Retinal pigment epithelial cell (primary cell): ENCODE data around the gene TMPRSS2.

Experiments used
- DNase-seq: peaks from one replicate; pipeline ENCODE4 v3.0.0-alpha.2; 2010; ENCODE audit warnings: low read depth
- H3K4me3 ChIP-seq: 2 replicates; pipeline ENCODE4 v1.5.1; 2011; ENCODE audit warnings: mild to moderate bottlenecking, low read length, control low read depth, moderate library complexity
- CTCF ChIP-seq: conservative IDR thresholded peaks from 2 replicates; pipeline ENCODE4 v1.5.1; 2011; ENCODE audit warnings: low read depth, low read length, control low read depth, inconsistent platforms

TMPRSS2 gene

GRCh38 chr21:41465176-41465781 is 42.7 kb downstream of the TMPRSS2 start:
- TF ChIP-seq CTCF = no peak
- H3K4me3 ChIP-seq = no peak overlapping the region
- DNase-seq = no peak

- no peak for DNase-seq
- H3K4me3 ChIP-seq = no peak overlapping the region
- TF ChIP-seq CTCF = peak; percentile 92
Measured at GRCh38 chr21:41460578-41461527, 47.1 kb downstream of the TMPRSS2 start.

GRCh38 chr21:41459884-41460534 is 47.9 kb downstream of the TMPRSS2 start:
- DNase-seq = no peak
- no peak overlapping the region for H3K4me3 ChIP-seq
- TF ChIP-seq CTCF = no peak

GRCh38 chr21:41458559-41458958 is 49.4 kb downstream of the TMPRSS2 start:
- TF ChIP-seq CTCF = no peak
- no peak overlapping the region for H3K4me3 ChIP-seq
- DNase-seq = no peak

- DNase-seq = no peak
- no peak for TF ChIP-seq CTCF
- no peak overlapping the region for H3K4me3 ChIP-seq
Measured at GRCh38 chr21:41458121-41458520, 49.8 kb downstream of the TMPRSS2 start.

- no peak overlapping the region for H3K4me3 ChIP-seq
- TF ChIP-seq CTCF = no peak
- DNase-seq = no peak
Measured at GRCh38 chr21:41453761-41454160, 54.2 kb downstream of the TMPRSS2 start.
